HCT116 (cell line): ENCODE data around the gene CLDN20.
A peak's percentile ranks its signal among the peaks of the same experiment; 100 is the strongest.

ENCODE experiments used
- CBX3 ChIP-seq: IDR thresholded peaks from 2 replicates; pipeline ENCODE4 v1.6.1; 2012; ENCODE audit warnings: low read depth
- EGR1 ChIP-seq: IDR thresholded peaks from 2 replicates; pipeline ENCODE4 v1.6.1; 2012; ENCODE audit warnings: low read depth
- EZH2phosphoT487 ChIP-seq: fragments of 200-600 bp; IDR thresholded peaks from 2 replicates; pipeline ENCODE4 v1.6.1; 2018; ENCODE audit warnings: antibody characterized with exemption, borderline replicate concordance
- JUND ChIP-seq: IDR thresholded peaks from 2 replicates; pipeline ENCODE4 v1.6.1; 2012
- POLR2A ChIP-seq: IDR thresholded peaks from 2 replicates; pipeline ENCODE4 v1.7.0; 2011; ENCODE audit warnings: borderline replicate concordance; ENCODE audit not compliant: insufficient read depth, insufficient read length; ENCODE audit errors: extremely low read depth
- POLR2AphosphoS5 ChIP-seq: IDR thresholded peaks from 2 replicates; pipeline ENCODE4 v1.6.1; 2011; ENCODE audit warnings: mild to moderate bottlenecking, low read depth, low read length, moderate library complexity
- RAD21 ChIP-seq: IDR thresholded peaks from 2 replicates; pipeline ENCODE4 v1.6.1; 2012; ENCODE audit warnings: low read depth, mild to moderate bottlenecking
- TF ChIP-seq, protein P1 (sequence below), 3 experiments: fragments of 200-600 bp in 1 of 3; sonication (generic) in 1 of 3; IDR thresholded peaks in 2 of 3; conservative IDR thresholded peaks in 1 of 3; 2 replicates each; pipeline ENCODE4 v1.5.1; 2012 to 2017; ENCODE audit warnings: low read depth in 2 of 3, low read length in 2 of 3, antibody characterized with exemption in 1 of 3, borderline replicate concordance in 1 of 3, control low read depth in 1 of 3, mild to moderate bottlenecking in 1 of 3, mixed read lengths in 1 of 3, mixed run types in 1 of 3, moderate library complexity in 1 of 3; ENCODE audit not compliant: insufficient read depth in 1 of 3

- TF ChIP-seq, protein P1, sequence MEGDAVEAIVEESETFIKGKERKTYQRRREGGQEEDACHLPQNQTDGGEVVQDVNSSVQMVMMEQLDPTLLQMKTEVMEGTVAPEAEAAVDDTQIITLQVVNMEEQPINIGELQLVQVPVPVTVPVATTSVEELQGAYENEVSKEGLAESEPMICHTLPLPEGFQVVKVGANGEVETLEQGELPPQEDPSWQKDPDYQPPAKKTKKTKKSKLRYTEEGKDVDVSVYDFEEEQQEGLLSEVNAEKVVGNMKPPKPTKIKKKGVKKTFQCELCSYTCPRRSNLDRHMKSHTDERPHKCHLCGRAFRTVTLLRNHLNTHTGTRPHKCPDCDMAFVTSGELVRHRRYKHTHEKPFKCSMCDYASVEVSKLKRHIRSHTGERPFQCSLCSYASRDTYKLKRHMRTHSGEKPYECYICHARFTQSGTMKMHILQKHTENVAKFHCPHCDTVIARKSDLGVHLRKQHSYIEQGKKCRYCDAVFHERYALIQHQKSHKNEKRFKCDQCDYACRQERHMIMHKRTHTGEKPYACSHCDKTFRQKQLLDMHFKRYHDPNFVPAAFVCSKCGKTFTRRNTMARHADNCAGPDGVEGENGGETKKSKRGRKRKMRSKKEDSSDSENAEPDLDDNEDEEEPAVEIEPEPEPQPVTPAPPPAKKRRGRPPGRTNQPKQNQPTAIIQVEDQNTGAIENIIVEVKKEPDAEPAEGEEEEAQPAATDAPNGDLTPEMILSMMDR (IDR thresholded peaks at IDR 0.05 in 2 of 3, conservative IDR thresholded peaks at IDR 0.05 in 1 of 3; ENCODE audit: borderline replicate concordance in 1 of 3, insufficient read depth in 1 of 3, low read depth in 2 of 3, low read length in 2 of 3), result no peak
- TF ChIP-seq POLR2A (peak; percentile 88), CBX3 (peak; percentile 68; the same call in 1 of the 2 replicates), RAD21 (peak; percentile 16; the same call in 1 of the 2 replicates), POLR2AphosphoS5 (peak; percentile 66), JUND (no peak), EZH2phosphoT487 (no peak), EGR1 (no peak)
Measured at GRCh38 chr6:155314773-155315515, 51.1 kb downstream of the CLDN20 start.
